ENCODE measurements around the gene GTSF1L.

Gene GTSF1L

DNA sequence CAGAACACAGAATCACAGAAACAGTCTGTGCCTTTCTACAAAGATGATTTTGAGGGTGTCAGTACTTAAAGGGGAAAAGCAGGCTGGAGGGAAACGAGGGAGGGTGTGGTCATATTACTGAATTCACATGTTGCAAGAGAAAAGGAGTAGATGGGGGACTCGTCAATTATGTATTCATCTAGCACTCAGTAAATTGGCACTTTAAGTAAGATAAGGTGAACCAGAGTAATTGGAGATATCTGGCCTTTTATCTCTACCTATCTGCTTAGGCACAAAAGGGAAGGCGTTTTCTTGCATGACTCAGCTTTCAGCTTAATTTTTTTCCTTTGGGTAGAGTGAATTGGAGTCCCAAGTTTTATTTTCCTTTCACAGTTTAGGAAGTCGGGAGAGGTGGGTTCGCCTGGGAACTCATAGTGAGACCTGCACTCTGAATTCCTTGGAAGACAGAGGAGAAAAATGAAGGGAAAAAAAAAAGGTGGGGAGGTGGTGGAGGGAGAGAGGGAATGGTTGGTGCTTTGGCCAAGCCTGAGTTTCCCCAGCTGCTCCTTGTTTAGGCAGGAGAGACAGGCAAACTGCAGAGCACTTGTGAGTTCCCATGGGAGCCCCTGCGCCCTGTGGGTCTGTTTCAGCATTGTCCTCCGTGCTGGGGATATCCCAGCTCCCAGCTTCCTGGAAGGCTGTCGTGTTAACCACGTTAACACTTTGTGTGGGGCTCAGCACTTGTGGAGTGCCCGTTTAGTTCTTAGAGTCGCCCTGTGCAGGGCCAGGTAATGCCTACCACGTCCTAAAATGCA lies 19.7 kb upstream of the GTSF1L start:
- DNase-seq (ENCODE audit: low spot score), result no peak

- peak; percentile 19 for DNase-seq (ENCODE audit: low spot score)
These were observed 18.3 kb upstream of the GTSF1L start for GRCh38 chr20:43744966-43745730.

- DNase-seq (ENCODE audit: low spot score), result no peak
These were observed 17.4 kb upstream of the GTSF1L start for GRCh38 chr20:43744151-43744611.

GRCh38 chr20:43740642-43741041 lies 13.8 kb upstream of the GTSF1L start:
- DNase-seq (ENCODE audit: low spot score), result no peak

DNA sequence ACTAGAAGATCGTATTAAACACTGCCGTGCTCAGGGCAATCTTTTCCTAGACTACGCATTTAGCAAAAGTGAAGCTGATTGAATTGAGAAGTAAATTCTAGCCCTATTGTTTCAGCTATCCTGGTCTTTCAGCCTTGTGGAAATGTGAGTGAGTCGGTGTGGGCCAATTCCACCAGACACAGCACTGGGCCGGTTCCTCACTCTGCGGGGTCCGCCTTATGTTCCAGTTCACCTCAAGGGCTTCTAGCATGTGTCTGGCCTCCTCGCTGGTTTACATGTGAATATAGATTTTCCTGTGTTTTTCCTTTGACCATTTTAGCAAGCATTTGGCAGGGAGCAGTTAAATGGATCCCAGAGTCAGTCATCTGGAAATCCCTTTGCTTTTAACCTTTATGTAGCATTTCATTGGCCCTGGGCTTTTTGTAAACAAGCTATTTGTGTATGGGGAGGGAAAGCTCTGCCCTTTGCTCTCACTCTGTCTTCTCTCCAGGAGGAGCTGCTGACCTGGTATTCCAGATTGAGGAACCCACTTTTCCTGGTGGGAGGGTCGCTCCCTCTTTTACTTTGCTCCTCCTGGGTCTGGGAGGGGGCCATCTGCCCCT lies 12.4 kb upstream of the GTSF1L start:
- DNase-seq (ENCODE audit: low spot score), result no peak

DNA sequence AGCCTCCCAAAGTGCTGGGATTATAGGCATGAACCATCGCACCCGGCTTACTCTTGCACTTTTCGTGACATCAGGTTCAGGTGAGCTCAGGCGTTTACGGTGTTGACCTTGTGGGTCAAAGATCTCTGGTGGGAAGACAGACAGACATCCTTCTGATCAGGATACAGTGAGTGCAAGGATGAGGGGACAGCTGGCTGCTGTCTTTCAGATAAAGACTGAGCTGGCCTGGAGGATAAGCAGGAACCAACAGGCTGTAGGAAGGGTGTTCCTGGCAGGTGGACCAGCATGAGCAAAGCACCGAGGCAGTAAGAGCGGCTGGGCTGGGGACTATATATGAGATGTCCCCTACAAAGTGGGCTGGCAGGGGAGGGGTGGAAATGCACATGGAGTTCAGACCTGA lies 11.1 kb upstream of the GTSF1L start:
- DNase-seq (ENCODE audit: low spot score), result no peak

GRCh38 chr20:43736588-43737158 lies 9.9 kb upstream of the GTSF1L start:
- DNase-seq (ENCODE audit: low spot score), result no peak

GRCh38 chr20:43731927-43732326 lies 5.1 kb upstream of the GTSF1L start:
- DNase-seq (ENCODE audit: low spot score), result no peak

DNA sequence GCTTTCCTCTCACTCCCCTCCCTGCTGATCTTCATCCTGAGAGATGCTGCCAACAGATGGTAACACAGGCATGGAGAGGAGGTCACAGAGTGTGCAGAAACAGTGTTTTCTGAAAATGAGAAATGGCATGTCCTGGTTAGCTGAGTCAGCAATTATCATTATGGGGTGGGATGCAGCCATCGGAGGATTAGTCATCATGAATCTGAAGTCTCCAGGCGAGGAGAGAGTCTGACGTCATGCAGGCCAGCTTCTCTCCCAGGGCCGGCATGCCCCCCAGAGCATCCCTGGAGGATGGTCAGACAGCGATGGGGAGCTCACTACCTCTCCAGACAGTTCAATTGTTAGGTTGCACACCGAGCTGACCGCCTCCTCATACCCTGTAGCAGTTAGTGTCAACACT lies 4.7 kb upstream of the GTSF1L start:
- DNase-seq (ENCODE audit: low spot score), result no peak

- no peak for DNase-seq (ENCODE audit: low spot score)
These were observed 2.0 kb upstream of the GTSF1L start for GRCh38 chr20:43728686-43729255.

GRCh38 chr20:43727980-43728590 lies 1.3 kb upstream of the GTSF1L start:
- no peak for DNase-seq (ENCODE audit: low spot score)

DNA sequence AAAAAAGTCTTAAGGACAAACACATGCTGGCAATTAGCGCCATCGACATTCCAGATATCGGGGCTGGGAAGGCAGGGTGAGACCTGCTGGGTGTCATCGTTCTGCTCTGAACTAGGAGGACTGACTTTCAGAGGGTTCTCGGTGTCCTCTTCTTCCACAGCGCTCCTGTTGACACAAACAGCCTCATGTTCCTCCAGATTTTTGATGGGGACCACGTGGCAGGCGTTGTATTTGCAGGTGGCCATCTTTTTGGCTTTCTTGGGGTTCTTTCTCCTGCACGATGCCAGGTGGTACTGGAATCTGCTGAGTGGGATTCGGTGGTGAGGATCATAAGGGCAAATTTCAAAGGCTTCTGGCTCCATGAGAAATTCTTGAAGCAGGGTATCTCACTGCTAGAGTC lies 469 bp downstream of the GTSF1L start:
- no peak for DNase-seq (ENCODE audit: low spot score)

GRCh38 chr20:43725666-43726065 lies 1.1 kb downstream of the GTSF1L start:
- DNase-seq (ENCODE audit: low spot score), result no peak

DNA sequence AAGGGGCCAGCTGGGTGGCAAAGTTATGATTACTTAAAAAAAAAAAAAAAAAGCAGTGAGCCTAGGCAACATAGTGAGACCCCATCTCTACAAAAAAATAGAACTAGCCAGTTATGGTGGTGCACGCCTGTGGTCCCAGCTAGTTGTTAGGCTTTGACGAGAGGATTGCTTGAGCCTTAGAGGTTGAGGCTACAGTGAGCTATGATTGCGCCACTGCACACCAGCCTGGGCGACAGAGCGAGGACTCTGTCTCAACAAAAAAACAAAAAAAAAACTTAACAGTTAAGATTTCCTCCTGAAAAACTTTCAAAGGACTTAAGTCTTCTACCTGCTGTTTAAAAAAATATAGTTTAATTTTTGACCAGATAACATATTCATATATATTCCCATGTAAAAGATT lies 2.4 kb downstream of the GTSF1L start:
- no peak for DNase-seq (ENCODE audit: low spot score)

DNA sequence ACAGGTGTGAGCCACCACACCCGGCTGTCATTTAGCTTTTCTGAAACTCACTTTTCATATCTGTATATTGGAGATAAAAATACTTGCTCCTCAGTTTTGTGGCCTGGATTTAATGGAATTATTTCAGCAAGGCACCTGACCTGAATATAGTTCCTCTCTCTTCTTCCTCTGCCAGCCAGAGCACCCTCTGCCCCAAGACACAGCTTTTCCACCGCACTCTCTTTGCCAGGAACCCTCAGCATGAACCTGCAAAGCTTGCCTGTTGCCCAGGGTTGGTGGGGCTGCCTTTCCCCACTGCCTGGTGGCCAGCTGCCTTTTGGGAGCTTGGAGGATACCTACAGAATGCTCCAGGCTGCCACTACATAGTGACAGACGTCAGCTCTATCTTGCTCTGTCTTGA lies 3.1 kb downstream of the GTSF1L start:
- DNase-seq (ENCODE audit: low spot score), result no peak

DNA sequence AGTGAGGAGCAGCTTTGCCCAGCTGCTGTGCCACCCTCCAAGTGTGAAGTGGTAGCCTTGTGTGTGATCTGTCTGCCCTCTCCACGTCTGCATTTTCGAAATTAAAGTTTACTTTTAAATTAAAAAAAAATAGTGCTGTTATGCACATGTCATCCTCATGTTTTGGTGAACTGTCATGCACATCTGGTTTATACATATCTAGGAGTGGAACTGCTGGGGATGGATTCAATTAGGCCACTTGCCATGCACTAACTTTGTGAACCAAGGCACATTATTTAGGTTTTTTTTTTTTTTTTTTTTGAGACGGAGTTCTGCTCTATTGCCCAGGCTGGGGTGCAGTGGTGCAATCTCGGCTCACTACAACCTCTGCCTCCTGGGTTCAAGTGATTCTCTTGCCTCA lies 3.6 kb downstream of the GTSF1L start:
- no peak for DNase-seq (ENCODE audit: low spot score)

- DNase-seq (ENCODE audit: low spot score), result no peak
These were observed 4.7 kb downstream of the GTSF1L start for GRCh38 chr20:43722153-43722505.

GRCh38 chr20:43721429-43722152 lies 5.2 kb downstream of the GTSF1L start:
- no peak for DNase-seq (ENCODE audit: low spot score)

- no peak for DNase-seq (ENCODE audit: low spot score)
These were observed 5.7 kb downstream of the GTSF1L start for GRCh38 chr20:43721097-43721428.

GRCh38 chr20:43720007-43720406 lies 6.8 kb downstream of the GTSF1L start:
- DNase-seq (ENCODE audit: low spot score), result no peak

DNA sequence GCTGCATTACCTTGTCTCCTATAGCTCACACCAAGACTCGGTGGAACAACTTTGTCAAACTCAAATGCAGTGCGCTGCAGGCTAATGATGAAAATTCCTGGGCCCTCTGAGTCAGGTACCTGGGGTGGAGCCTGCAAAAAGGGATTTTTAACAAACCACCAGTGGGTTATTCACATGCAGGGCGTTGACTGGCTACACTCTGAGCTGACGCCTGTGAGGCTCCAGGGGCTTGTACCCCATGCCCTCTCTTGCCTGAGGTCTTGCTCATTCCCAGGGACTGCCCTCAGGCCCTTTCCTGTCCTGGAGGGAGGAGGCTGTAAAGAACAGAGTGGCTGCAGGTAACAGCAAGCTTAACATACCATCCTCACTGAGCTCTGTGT lies 9.2 kb downstream of the GTSF1L start:
- no peak for DNase-seq (ENCODE audit: low spot score)
